Measurements from ENCODE around the gene PRRX1.

PRRX1 gene

DNA sequence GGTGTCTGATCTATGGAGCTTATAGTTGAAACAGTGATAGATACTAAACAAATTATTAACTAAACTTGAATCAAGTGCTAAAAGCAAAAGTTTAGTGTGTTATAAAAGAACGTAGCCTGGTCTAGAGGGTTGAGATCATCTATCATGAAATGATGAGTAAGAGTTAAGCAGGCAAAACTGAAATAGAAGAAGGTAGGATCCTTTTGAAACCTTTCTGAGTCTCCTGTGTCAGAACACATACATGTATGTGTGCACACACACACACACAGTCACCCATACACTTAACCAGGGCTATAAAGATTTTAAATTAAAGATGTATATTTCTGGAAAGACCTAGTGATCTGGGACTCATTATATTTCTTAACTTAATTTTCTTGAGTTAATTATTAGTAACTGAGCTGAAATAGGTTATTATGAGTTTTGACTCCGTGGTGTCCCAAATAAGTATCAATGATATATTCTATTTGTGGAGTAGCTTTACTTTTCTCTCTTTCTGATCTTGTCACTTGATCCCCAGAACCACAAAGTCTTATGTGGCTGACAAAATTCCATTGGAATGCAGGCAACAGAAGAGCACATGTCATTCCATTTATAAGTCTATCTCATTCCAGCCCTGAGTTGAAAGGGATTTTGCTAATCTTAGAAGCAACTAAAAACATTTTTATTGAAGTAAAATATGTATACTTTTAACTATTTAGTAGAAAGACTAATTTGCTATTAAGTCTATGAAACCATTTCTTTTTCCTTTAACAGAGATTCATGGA lies 70.7 kb downstream of the PRRX1 start:
- H3K27ac ChIP-seq = no peak overlapping the region
- TF ChIP-seq, protein P1, sequence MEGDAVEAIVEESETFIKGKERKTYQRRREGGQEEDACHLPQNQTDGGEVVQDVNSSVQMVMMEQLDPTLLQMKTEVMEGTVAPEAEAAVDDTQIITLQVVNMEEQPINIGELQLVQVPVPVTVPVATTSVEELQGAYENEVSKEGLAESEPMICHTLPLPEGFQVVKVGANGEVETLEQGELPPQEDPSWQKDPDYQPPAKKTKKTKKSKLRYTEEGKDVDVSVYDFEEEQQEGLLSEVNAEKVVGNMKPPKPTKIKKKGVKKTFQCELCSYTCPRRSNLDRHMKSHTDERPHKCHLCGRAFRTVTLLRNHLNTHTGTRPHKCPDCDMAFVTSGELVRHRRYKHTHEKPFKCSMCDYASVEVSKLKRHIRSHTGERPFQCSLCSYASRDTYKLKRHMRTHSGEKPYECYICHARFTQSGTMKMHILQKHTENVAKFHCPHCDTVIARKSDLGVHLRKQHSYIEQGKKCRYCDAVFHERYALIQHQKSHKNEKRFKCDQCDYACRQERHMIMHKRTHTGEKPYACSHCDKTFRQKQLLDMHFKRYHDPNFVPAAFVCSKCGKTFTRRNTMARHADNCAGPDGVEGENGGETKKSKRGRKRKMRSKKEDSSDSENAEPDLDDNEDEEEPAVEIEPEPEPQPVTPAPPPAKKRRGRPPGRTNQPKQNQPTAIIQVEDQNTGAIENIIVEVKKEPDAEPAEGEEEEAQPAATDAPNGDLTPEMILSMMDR (conservative IDR thresholded peaks at IDR 0.05) = no peak
- TF ChIP-seq ZFX (IDR thresholded peaks at IDR 0.05) = no peak

DNA sequence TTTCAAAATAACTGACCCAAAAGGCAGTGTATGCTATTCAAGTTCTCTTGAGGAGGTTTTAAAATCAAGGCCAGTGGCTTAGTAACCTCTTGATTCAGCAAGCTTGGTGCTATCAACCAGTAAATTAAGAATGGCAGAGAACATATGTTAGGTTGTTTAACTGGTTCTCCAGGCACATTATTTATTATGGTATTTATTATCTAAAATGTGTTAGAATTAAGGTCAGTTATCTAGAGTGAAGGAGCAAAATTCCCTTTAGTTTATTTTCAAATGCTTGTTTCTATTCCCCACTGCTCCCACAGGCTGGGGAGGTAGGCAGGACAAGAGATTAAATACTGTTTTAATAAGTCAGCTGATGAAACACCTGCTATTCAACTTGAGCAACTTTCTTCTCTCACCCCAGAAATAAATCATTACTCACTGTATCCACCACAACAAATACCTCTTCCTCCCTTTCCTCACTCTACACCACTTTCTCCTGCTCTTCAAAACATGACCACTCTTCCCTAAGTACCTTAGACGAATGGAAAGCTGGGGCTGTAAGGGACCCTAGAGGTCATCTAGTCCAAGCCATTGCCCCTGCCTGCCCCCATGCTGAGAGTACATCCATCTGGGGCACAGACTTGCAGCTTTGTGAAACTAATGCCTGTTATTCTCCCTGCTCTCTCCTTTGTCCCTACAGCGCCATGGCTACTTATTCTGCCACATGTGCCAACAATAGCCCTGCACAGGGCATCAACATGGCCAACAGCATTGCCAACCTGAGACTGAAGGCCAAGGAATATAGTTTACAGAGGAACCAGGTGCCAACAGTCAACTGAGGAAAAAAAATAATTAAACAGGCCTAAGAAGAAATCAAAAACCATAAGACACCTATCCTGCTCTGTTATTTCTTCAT lies 71.7 kb downstream of the PRRX1 start:
- no peak for TF ChIP-seq ZFX (IDR thresholded peaks at IDR 0.05)
- TF ChIP-seq, protein P1 (conservative IDR thresholded peaks at IDR 0.05) = no peak
- no peak overlapping the region for H3K27ac ChIP-seq

DNA sequence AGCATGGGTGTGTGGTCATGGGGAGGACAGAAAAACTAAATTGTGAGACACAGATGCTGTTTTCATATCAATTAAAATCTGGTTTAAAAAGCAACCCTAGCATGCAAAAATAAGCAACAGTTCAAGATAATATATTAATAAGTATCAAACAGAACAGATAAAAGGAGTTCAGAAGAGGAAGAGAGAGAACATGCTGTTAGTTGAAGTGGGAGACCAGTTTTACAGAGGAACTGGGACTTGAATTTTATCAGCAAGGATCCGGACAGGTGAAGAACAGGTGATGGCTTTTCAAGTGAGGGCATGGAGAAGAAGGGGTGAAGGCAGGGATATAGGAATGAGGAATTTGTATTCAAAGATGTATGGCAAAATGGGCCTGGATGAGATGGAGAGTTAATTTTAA lies 75.9 kb downstream of the PRRX1 start:
- H3K27ac ChIP-seq = no peak overlapping the region
- TF ChIP-seq, protein P1 (conservative IDR thresholded peaks at IDR 0.05) = no peak
- no peak for TF ChIP-seq ZFX (IDR thresholded peaks at IDR 0.05)

DNA sequence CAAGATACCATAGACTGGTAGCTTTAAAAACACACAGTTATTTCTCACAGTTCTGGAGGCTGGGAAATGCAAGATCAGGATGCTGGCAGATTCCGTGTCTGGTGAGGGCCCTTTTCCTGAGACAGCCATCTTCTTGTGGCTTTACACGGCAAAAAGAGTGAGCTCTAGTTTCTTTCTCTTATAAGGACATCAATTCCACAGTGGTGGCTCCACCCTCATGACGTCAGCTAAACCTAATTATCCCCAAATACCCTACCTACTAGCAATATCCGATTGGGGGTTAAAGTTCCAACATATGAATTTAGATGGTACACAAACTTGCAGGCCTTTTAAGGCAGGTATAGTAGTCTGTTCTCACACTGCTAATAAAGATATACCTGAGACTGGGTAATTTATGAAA lies 77.7 kb downstream of the PRRX1 start:
- H3K27ac ChIP-seq = no peak overlapping the region
- no peak for TF ChIP-seq ZFX (IDR thresholded peaks at IDR 0.05)
- TF ChIP-seq, protein P1 (conservative IDR thresholded peaks at IDR 0.05) = no peak

DNA sequence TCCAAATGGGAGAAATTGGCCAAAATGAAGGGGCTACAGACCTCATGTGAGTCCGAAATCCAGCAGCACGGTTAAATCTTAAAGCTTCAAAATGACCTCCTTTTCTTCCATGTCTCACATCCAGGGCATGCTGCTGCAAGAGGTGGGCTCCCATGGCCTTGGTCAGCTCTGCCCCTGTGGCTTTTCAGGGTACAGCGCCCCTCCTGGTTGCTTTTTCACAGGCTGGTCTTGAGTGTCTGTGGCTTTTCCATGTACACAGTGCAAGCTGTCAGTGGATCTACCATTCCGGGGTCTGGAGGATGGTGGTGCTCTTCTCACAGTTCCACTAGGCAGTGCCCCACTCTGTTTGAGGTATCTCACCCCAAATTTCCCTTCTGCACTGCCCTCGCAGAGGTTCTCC lies 78.7 kb downstream of the PRRX1 start:
- H3K27ac ChIP-seq = no peak overlapping the region
- TF ChIP-seq, protein P1 (conservative IDR thresholded peaks at IDR 0.05) = no peak
- TF ChIP-seq ZFX (IDR thresholded peaks at IDR 0.05) = no peak

DNA sequence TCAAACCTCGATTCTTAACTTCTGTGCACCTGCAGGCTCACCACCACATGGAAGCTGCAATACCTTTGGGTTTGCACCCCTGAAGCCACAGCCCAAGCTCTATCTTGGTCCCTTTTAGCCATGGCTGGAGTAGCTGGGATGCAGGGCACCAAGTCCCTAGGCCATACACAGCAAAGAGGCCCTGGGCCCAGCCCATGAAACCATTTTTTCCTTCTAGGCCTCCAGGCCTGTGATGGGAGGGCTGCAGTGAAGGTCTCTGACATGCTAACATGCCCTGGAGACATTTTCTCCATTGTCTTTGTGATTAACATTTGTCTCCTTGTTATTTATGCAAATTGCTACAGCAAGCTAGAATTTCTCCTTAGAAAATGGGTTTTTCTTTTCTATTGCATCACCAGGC lies 79.2 kb downstream of the PRRX1 start:
- H3K27ac ChIP-seq = no peak overlapping the region
- TF ChIP-seq ZFX (IDR thresholded peaks at IDR 0.05) = no peak
- TF ChIP-seq, protein P1 (conservative IDR thresholded peaks at IDR 0.05) = no peak

DNA sequence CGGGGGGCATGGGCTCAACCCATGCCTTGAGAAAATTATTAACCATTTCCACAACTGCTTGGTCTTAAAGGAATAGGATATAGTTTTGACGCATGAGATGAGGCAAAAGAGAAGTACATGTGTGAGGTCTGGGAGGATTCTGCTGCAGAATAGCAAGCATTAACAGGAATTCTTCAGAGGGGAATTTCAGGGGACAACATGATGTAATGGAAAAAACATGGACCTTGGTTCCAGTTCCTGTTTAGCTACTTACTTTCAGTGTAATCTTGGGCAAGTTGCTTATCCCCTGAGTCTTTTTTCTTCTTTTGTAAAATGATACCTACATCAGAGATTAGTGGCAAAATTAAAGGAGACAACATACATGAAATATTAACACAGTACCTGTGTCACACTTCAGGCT lies 85.6 kb downstream of the PRRX1 start:
- H3K27ac ChIP-seq = no peak overlapping the region
- no peak for TF ChIP-seq ZFX (IDR thresholded peaks at IDR 0.05)
- TF ChIP-seq, protein P1 (conservative IDR thresholded peaks at IDR 0.05) = no peak
